ENCODE measurements around the gene PRPF19. TPM values are rescaled to one million over a fixed set of nuclear protein-coding genes. Genes with fewer than 3 reads are reported as not detected.

PRPF19 gene
- total and polyA plus RNA-seq, 2 of the 13 experiments (the other 11 are each of a cell fraction or from before 2014, with no cell fraction given): 27.4 to 91.1 TPM

DNA sequence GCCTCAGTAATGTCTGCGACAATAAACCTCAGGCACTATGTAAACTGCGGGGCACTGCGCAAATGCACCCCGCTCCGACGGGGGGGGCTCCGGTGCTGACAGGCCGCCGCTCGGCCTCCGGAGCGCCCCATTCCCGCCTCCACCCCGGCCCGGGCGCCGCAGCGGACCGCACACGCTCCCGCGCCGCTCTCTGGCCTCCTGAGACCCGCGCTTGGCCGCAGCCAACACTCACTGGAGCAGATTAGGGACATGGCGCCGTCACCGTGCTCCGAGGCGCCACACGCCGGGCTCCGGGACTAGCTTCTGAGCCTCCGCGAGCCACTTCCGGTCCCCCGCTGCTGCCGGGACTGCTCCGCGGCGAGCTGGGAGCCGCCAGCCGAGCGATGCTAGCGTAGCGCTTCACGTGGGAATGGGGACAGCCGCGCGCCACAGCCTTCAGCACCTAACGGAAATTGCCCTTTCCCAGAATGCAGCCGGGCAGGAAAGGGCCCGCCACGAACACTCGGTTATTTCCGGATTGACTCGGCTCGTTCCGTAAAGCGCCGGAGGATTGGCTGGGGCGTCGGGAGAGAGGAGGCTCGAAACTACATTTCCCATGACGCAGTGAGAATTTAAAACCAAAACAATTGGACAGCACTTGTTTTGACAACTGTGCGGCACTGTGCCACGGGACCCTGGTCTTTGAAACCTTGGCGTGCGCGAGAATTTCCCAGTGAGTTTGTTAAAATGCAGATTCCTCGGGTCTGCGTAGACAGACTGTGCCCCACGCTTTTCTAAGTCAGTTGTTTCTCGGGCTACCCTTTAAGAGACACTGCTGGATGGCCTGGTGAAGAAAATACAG is at the start of gene PRPF19 (continued):
- TF ChIP-seq NR2F1 (CRISPR knock-in tag; IDR thresholded peaks at IDR 0.05) (no peak), MAZ (IDR thresholded peaks at IDR 0.05; ENCODE audit: borderline replicate concordance, low read depth, low read length) (no peak), MAZ (CRISPR knock-in tag; IDR thresholded peaks at IDR 0.05; ENCODE audit: low read depth) (peak; percentile 90), EP300 (IDR thresholded peaks at IDR 0.05; ENCODE audit: low read depth in 2 of 2, low read length in 2 of 2) (no peak), EP300 (CRISPR knock-in tag; IDR thresholded peaks at IDR 0.05; ENCODE audit: borderline replicate concordance) (no peak), GPN1 (CRISPR knock-in tag; IDR thresholded peaks at IDR 0.05; ENCODE audit: borderline replicate concordance) (no peak), ZSCAN31 (CRISPR knock-in tag; IDR thresholded peaks at IDR 0.05; ENCODE audit: low read depth) (peak; percentile 84; the same call in 1 of the 2 replicates), KDM2A (CRISPR knock-in tag; IDR thresholded peaks at IDR 0.05; ENCODE audit: borderline replicate concordance, low read depth) (peak; percentile 87), ZKSCAN8 (CRISPR knock-in tag; IDR thresholded peaks at IDR 0.05; ENCODE audit: borderline replicate concordance) (no peak), ZNF567 (CRISPR knock-in tag; IDR thresholded peaks at IDR 0.05; ENCODE audit: borderline replicate concordance) (no peak), HMG20B (CRISPR knock-in tag; conservative IDR thresholded peaks at IDR 0.05) (no peak), TEAD3 (CRISPR knock-in tag; optimal IDR thresholded peaks at IDR 0.05; ENCODE audit: borderline replicate concordance) (peak; percentile 74), ZNF558 (CRISPR knock-in tag; IDR thresholded peaks at IDR 0.05; ENCODE audit: borderline replicate concordance) (no peak; the same call in 1 of the 2 replicates)
- TF ChIP-seq, protein P1, sequence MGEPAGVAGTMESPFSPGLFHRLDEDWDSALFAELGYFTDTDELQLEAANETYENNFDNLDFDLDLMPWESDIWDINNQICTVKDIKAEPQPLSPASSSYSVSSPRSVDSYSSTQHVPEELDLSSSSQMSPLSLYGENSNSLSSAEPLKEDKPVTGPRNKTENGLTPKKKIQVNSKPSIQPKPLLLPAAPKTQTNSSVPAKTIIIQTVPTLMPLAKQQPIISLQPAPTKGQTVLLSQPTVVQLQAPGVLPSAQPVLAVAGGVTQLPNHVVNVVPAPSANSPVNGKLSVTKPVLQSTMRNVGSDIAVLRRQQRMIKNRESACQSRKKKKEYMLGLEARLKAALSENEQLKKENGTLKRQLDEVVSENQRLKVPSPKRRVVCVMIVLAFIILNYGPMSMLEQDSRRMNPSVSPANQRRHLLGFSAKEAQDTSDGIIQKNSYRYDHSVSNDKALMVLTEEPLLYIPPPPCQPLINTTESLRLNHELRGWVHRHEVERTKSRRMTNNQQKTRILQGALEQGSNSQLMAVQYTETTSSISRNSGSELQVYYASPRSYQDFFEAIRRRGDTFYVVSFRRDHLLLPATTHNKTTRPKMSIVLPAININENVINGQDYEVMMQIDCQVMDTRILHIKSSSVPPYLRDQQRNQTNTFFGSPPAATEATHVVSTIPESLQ (CRISPR knock-in tag; conservative IDR thresholded peaks at IDR 0.05): no peak
- TF ChIP-seq, protein P2, sequence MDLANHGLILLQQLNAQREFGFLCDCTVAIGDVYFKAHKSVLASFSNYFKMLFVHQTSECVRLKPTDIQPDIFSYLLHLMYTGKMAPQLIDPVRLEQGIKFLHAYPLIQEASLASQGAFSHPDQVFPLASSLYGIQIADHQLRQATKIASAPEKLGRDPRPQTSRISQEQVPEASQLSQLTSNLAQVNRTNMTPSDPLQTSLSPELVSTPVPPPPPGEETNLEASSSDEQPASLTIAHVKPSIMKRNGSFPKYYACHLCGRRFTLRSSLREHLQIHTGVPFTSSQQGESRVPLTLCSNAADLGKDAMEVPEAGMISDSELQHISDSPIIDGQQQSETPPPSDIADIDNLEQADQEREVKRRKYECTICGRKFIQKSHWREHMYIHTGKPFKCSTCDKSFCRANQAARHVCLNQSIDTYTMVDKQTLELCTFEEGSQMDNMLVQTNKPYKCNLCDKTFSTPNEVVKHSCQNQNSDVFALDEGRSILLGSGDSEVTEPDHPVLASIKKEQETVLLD (CRISPR knock-in tag; IDR thresholded peaks at IDR 0.05; ENCODE audit: low read depth): peak; percentile 89
- TF ChIP-seq, protein P3, sequence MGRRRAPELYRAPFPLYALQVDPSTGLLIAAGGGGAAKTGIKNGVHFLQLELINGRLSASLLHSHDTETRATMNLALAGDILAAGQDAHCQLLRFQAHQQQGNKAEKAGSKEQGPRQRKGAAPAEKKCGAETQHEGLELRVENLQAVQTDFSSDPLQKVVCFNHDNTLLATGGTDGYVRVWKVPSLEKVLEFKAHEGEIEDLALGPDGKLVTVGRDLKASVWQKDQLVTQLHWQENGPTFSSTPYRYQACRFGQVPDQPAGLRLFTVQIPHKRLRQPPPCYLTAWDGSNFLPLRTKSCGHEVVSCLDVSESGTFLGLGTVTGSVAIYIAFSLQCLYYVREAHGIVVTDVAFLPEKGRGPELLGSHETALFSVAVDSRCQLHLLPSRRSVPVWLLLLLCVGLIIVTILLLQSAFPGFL (CRISPR knock-in tag; IDR thresholded peaks at IDR 0.05): no peak
- TF ChIP-seq, protein P4, sequence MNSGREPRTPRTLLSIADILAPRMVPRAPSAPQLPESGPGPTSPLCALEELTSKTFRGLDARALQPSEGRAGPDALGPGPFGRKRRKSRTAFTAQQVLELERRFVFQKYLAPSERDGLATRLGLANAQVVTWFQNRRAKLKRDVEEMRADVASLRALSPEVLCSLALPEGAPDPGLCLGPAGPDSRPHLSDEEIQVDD (CRISPR knock-in tag; IDR thresholded peaks at IDR 0.05; ENCODE audit: borderline replicate concordance): 0 out of 2 replicates have a peak, but pooled peaks have one; percentile 75
- TF ChIP-seq, protein P5, sequence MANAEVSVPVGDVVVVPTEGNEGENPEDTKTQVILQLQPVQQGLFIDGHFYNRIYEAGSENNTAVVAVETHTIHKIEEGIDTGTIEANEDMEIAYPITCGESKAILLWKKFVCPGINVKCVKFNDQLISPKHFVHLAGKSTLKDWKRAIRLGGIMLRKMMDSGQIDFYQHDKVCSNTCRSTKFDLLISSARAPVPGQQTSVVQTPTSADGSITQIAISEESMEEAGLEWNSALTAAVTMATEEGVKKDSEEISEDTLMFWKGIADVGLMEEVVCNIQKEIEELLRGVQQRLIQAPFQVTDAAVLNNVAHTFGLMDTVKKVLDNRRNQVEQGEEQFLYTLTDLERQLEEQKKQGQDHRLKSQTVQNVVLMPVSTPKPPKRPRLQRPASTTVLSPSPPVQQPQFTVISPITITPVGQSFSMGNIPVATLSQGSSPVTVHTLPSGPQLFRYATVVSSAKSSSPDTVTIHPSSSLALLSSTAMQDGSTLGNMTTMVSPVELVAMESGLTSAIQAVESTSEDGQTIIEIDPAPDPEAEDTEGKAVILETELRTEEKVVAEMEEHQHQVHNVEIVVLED (CRISPR knock-in tag; IDR thresholded peaks at IDR 0.05; ENCODE audit: borderline replicate concordance): no peak; the same call in 1 of the 2 replicates

Measured in HepG2 (cell line).